GM21576 (cell line): Measurements from ENCODE around the gene PROZ.
A peak's percentile ranks its signal among the peaks of the same experiment; 100 is the strongest.

Source experiments
- ATAC-seq: cut with Tn5 transposase; IDR thresholded peaks from one replicate; pipeline ENCODE4 v1.9.1; 2021; ENCODE audit warnings: mild to moderate bottlenecking, moderate library complexity; ENCODE audit not compliant: unreplicated experiment

PROZ gene

DNA sequence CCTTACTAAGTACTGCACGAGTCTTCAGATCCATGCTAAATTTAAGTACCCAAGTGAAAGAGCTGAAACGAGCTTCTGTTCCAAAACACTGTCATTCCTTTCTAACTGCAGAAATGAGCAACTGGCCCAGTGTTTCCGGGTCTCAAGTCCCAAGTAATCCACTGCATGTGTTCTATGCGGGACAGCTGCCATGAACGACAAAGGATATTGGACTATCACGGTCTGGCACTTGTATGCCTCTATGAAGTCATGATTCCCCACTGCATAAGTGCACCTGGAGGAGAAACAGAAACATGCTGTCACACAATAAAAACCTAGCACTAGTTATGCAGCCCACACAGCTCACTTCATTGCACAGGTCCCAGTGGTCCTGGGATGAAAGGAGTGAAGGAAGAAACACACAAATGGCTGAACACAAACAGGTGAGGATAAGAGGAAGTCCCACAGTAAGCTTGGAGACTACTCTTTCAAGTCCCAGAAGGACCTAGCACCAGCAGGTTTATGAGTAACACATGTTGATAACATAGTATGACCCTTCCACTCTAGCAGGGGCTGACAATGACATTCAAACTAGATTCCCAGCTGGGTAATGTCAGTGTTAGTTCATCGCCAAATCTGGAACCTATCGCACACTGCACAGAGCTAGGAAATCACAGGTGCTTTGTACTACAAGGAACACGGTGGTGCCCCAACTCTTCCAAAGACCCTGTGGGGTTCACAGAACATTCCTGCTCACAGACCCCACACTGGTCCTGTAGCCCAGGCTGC is 38.7 kb downstream of the PROZ start:
- no peak for ATAC-seq

DNA sequence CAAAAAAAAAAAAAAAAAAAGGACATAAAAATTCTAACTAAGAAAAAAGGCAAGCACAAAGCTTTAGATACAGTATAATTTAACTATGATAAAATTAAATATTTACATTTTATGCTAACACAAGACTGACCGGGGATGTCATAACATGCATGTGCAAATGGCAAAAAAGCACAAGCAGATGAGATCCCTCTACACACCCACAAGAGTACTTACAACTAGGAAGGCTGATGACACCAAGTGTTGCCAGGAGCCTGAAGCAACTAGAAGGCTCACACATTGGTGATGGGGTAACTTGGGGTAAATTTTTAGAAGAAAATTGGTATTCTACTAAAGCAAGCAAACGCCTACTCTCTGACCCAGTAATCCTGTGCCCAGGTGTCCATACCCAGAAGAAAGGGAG is 43.4 kb downstream of the PROZ start:
- no peak for ATAC-seq

DNA sequence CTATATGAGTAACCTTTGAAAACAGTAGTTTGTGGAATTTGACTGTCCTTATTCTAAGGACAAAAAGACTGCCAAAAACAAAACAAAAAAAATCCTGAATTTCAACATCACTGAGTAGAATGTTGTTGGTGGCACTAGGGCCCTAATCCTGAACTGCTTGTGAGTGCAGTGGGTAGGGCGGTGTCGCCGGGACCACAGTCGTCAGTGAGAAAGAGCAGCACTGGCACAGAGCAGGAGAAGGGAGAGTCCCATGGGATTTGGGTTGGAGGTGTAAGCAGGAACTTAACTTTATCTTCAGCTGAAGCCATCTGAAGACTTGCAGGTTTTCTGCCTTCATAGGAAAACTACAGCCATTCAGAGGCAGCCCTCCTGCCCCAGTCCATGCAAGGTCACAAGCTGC is 44.5 kb downstream of the PROZ start:
- no peak for ATAC-seq

DNA sequence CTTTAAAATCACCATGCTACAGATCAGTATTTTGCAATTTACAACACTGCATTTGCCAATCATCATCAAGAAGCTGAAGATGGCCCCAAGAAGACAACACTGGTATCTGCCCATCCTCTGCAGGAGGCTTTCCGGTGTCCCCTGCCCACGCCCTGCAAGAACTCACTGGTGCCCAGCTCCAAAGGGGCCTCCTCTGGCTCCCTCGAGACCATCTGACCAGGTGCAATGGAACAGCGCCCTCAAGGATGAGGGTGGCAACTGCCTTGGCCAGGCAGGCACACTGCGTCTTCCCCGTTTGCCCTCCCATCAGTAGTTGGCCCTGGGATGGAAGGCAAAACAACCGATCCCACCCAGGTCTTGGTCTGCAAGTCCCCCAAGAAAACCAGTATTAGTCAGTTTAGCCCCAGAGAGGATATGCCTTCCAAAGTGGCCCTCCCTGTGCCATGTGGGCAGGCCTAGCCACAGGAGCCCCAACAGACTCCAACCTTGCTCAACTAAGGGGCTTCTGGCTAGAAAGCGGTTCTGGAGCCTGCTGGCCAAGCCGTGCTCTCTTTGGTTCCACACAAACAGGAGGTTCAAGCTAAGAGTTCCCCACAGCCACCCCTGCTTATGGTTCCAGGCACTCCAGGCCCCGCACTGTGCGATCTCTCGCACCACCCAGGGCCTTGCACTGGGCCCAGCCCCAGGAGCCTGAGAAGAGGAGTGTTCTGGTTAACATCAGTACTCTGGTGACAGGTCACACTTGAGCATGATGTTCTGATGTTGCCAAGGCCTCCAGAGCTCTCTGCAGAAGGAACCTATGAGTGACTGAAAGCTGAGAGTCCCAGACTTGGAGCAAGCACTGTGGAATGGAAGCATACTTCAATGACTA is 45.3 kb downstream of the PROZ start:
- no peak for ATAC-seq

DNA sequence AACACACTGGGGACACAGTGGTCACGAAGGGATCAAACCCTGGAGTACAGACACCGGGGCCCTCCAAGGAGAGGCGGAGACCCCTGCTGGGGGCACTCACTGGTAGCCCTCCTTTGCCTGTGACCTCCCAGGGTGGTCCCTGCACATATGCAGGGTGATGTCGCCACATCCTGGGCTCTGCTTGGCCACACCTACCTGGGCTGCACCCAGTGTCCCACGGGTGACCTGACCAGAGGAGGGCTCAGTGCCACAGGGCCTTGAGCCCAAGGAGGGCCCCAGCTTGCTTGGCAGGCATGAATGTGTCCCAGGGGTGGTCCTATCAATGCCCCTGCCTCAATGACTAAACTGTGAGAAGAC is 45.9 kb downstream of the PROZ start:
- no peak for ATAC-seq

DNA sequence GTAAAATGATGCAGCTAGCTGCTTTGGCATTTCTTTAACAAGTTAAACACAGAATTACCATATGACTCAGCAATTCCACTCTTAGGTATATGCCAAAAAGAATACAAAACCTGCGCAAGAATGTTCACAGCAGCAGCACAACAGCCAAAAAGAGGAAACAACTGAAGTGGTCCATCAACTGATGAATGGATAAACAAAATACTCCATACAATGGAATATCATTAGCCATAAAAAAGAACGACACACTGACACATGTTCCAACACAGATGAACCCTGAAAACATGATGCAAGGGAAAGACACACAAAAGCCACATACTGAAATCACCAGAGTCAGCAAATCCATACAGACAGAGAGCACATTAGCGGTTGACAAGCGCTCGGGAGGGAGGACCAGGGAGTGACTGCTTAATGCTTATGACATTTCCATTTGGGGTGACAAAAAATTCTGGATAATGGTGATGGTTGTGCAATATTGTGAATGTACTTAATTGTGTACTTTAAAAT is 47.0 kb downstream of the PROZ start:
- no peak for ATAC-seq

DNA sequence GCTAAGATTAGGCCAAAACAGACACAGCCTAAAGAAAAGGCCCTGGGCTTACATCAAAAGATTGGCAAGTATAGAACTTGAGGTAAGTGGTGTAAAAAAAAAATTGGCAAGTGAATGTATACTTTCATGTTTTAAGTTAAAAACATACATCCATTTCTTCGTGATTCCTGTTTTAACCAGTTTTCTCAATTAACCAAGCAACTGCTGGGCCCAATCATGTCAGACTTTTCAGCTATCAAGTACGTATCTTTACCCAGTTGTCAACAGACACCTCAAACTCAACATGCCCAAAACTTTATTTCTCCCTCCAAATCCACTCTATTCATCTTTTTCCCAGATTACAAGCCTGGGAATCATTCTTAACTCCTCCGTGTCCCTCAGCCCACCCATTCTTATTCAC is 49.0 kb downstream of the PROZ start:
- no peak for ATAC-seq

DNA sequence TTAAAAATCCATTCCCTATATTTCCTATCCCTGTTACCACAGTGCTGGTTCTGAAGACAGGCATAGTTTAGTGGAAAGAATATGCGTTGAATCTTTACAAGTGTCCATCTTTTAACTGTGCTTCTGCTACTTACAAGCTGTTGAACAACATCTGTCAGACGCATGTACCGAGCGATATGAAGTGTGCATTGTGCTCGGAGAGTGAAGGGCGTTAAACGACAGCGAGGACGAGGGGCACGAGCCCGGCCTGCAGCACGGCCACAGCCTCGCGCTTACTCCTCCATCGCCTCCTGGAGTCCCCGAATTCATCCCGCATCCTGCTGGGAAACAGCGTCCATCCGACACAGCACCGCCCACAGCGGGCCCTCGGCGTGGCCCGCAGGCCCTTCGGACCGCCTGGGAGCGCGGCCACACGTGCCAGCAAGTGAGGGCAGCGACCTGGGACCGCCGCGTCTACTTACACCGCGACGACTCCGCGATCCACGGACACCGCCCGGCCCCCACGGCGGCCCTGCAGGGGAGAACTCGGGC is 49.5 kb downstream of the PROZ start:
- peak; percentile 11 for ATAC-seq

DNA sequence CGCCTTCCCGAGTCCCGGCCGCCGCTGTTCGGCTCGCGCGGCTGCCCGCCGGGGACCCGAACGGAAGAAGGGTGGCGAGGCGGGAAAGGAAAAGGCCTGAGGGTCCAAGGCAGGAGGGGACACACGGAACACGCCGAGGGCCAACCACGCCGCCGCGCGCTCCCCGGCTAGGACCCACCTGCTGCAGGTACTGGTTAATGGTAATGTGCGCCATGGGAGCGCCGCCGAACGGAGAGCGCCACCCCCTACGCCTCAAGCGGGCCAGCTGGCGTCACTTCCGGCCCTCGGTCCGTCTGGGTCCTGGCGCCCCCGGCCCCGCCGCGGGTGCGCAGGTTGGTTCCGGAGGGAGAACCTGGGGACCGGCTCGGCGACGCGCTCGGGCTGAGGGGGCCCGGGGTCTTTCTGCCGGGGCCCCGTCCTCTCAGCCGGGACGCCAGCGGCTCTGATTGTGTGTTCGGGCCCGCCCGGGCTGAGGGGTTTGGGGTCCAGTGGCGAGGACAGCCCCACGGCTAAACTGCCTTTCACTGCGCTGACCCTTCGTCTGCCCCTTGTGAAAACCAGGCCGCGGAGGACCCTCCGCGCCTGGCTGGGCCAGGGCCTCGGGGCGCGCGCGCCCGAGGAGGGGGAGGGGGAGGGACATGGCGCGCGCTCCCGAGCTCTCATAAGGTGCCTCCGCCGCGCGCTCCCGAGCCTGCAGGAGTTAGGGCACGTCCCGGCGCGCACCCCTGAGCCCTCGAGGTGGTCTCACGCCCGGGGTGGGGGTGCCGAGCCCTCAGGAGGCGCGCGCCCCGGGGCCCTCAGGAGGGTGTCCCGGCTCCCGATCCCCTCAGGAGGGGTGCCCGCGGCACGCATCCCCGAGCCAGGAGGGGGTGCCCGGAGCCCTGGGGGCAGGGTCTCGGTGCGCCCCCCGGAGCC is 50.2 kb downstream of the PROZ start, which contains the start of gene PCID2:
PCID2 (minus strand) TSS at position 249 of the 915 bp plus-strand sequence; CDS start at position 214, 35 bp downstream.
- ATAC-seq = peak; percentile 78

DNA sequence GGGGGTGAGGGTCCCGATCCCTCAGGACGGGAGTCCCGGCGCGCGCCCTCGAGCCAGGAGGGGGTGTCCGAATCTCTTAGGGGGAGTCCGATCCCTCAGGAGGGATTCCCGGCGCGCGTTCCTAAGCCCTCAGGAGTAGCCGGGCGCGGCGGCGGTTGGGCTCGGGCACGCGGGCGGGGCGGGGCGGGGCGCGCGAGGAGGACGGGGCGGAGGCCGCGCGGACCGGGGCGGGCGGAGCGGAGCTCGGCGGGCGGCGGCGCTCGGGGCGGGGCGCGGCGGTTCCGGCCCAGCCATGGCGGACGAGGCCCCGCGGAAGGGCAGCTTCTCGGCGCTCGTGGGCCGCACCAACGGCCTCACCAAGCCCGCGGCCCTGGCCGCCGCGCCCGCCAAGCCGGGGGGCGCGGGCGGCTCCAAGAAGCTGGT is 50.9 kb downstream of the PROZ start, which contains the start of gene CUL4A:
CUL4A (plus strand) TSS at position 278 of the 423 bp plus-strand sequence; CDS start at position 293, 15 bp downstream.
- peak; percentile 42 for ATAC-seq

DNA sequence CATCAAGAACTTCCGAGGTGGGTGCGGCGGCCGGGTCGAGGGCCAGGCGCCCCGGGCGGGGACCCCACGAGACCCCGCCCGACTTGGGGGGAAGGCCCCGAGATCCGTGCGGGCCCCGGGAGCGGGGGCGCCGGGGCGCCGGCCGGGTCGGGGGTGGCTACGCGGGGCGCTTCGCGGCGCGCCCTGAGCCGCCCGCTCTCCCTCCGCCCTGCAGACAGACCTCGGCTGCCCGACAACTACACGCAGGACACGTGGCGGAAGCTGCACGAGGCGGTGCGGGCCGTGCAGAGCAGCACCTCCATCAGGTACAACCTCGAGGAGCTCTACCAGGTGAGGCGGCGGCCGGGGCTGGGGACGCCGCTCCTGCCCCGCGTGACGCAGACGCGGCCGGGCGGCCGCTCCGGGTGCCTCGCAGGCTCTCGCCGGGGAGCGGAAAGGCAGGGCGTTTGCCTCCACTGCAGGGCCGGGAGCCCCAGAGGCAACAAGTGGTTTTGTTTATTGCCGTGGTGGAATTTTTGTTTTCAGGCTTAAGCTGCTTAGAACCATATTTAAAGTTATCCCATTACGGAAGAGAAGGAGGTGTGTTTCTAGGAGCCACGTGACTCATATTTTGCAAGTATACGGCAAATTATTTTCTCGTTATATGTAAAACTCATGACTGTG is 51.4 kb downstream of the PROZ start:
- peak; percentile 31 for ATAC-seq

DNA sequence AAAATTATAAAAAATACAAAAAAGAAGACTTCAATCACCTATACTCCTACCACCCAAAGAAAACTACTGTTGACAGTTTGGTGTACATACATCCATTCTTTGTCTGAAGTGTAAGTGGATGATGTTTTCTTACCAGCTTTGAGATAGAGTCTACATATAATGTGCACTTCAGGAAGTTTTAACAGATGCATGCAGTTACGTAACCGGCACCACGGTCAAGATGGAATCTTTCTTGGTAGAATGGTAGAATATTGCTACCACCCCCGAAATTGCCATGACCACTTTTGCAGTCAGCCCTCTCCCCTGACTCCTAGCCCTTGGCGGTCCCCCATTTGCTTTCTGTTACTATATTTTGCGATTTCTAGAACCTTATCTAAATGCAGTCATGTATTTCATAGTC is 52.4 kb downstream of the PROZ start:
- ATAC-seq = no peak

DNA sequence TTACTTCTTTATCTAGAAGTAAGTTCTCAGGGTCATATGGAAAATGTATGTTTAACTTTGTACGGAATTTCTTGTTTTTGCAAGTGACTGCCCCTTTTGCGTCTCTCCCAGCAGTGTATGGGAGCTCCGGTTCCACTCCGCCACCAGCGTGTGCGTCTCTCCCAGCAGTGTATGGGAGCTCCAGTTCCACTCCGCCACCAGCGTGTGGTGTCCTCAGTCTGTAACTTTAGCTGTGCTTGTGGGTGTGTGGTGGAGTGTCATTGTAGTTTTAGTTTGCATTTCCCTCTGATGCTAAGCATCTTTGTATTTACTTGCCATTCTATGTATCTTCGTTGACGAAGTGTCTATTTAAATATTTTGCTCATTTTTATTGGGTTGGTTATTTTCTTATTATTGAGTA is 53.3 kb downstream of the PROZ start:
- no peak for ATAC-seq

DNA sequence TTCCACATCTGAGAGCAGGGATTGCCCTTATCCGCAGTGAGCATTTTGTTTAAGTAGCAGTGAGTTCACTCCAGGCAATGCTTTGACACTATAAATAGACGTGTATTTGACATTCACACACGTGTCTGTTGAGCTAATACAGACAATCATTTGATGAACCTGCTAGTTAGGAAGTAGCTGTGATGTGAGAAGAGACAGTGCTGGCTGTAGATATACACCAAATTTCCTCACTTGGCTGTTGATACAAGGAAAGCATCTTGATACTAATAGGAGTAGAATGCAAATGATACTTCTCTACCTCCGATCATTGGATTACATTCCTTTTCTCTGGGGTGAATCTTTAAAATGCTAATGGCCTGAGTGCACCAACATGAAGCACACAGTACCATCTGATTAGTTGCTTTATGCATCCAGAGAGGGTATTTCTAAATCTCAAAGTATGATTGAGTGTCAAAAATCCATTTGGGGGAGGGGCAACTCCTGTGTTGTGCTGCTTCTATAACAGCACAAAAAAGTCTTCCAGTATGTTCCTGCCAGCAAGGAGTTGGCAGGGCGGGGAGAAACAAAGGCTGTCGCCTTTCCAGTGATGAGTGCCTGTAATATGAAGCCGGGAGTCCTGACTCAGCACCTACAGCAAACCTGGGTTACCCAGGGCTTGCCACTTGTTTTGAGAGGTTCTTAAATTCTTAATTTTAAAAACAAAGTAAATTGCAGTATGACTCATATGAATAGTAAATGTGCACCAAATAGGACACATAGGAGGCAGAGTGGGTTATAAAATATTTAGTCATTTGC is 58.0 kb downstream of the PROZ start:
- no peak for ATAC-seq

DNA sequence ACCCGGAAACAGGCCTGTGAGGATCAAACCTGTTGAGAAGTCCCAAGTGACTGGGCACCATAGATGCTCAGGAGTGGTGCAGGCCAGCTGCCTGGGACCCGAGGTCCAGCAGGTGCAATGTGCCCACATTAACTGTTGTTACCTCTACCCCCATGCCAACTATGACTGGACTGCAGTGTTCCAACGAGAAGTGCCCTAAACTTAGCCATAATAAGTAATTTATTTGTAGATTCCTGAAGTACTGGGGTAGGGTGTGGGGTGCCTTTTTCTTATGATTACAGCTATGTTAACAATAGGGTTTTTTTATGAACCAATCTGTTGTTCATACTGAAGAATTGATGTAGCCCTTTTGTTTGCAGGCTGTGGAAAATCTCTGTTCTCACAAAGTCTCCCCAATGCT is 60.1 kb downstream of the PROZ start:
- no peak for ATAC-seq

DNA sequence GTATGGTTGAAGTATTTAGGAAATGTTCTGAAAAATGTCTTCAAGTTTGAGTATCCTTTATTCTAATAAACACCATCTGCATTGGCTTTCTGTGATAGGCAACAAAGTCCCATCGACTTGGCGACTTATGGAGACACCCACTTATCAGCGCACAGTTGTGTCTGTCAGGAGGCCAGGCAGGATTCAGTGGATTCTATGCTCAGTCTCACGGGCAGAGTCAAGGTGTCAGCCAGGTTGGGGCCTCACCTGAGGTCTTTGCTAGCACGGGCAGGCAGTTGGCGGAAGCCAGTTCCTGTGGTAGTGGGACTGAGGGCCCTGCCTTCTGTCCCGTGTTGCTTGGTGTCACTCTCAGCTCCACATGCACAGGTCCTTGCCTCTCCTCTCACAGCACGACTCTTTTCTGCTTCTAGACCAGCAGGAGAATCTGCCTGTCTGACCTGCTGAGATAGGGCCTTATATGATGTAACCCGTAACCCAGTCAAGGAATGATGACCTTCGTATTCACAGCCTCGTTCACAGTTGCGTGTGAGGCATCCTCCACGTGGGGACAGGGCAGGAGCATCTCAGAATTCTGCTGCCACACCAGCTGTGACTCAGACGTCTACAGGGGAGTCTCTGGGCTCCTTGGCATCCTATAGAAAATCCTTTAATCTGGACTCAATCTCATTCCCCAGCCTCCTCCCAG is 61.0 kb downstream of the PROZ start:
- ATAC-seq = no peak

DNA sequence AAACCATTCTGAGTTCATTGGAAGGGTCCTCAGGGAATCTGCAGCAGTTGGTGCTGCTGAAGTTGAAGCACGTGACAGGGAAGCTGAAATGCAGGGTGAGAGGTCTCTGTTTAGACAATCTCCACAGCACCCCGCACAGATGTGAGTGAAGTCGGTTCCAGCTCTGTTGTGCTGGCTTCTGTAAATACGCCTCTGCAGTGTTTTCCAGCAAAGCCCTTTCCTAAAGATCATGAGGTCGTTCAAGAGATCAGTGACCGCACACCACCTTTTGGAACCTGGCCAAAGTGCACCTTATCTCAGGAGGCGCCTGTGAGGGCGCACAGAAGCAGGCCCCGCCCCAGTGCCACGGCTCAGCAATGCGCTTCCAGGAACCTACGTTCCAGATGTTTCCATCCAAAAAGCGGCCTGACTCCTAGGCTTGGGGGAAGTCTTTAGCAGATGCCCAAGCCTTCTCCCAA is 61.7 kb downstream of the PROZ start:
- ATAC-seq = no peak

DNA sequence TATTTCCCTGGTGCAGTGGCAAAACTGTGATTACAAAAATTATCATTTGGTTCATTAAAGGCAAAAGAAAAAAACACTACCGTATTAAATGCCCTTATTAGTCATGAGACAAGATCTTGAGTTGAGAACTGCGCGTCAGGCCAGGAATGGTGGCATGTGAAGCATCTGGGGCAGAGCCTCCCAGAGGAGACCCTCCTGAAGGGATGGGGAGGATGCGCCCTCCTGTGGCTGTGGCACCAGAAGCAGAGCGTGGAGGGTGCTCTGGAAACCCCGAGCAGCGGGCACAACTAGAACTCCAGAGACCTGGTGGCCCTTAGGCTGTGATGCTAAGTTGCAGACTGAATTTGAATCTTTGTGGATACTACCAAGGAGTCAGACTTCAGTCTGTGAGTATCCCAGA is 62.4 kb downstream of the PROZ start:
- no peak for ATAC-seq
